Measurements from ENCODE around the gene RRBP1.
A peak's percentile ranks its signal among the peaks of the same experiment; 100 is the strongest.

The RRBP1 gene

GRCh38 chr20:17580895-17581294, 101.1 kb downstream of the RRBP1 start:
- no peak overlapping the region for H3K4me3 ChIP-seq (ENCODE audit: low read length)
- TF ChIP-seq CTCF (IDR thresholded peaks at IDR 0.05; ENCODE audit: insufficient read depth, low read depth, low read length, missing control alignments), result no peak
- DNase-seq (ENCODE audit: low read depth), result no peak

GRCh38 chr20:17579369-17580039, 102.5 kb downstream of the RRBP1 start:
- DNase-seq (ENCODE audit: low read depth), result peak; percentile 88
- TF ChIP-seq CTCF (IDR thresholded peaks at IDR 0.05; ENCODE audit: insufficient read depth, low read depth, low read length, missing control alignments), result no peak
- no peak overlapping the region for H3K4me3 ChIP-seq (ENCODE audit: low read length)

- no peak overlapping the region for H3K4me3 ChIP-seq (ENCODE audit: low read length)
- DNase-seq (ENCODE audit: low read depth), result no peak
- TF ChIP-seq CTCF (IDR thresholded peaks at IDR 0.05; ENCODE audit: insufficient read depth, low read depth, low read length, missing control alignments), result no peak
Measured at GRCh38 chr20:17576215-17576614, 105.8 kb downstream of the RRBP1 start.

GRCh38 chr20:17573463-17573862, 108.6 kb downstream of the RRBP1 start:
- no peak for TF ChIP-seq CTCF (IDR thresholded peaks at IDR 0.05; ENCODE audit: insufficient read depth, low read depth, low read length, missing control alignments)
- DNase-seq (ENCODE audit: low read depth), result no peak
- peak overlapping the region; percentile 95 for H3K4me3 ChIP-seq (ENCODE audit: low read length)

GRCh38 chr20:17572034-17572638, 109.9 kb downstream of the RRBP1 start:
- DNase-seq (ENCODE audit: low read depth), result peak; percentile 50
- H3K4me3 ChIP-seq (ENCODE audit: low read length), result peak overlapping the region; percentile 95
- TF ChIP-seq CTCF (IDR thresholded peaks at IDR 0.05; ENCODE audit: insufficient read depth, low read depth, low read length, missing control alignments), result no peak

- TF ChIP-seq CTCF (IDR thresholded peaks at IDR 0.05; ENCODE audit: insufficient read depth, low read depth, low read length, missing control alignments), result no peak
- DNase-seq (ENCODE audit: low read depth), result no peak
- peak overlapping the region; percentile 95 for H3K4me3 ChIP-seq (ENCODE audit: low read length)
Measured at GRCh38 chr20:17571153-17571527, 110.9 kb downstream of the RRBP1 start.
